Bronchial epithelial cell (primary cell): Measurements from ENCODE around the gene SGCD. TPM values are rescaled to one million over a fixed set of nuclear protein-coding genes. Genes with fewer than 3 reads are reported as not detected.

Experiments used
- DNase-seq: peaks from one replicate; pipeline ENCODE4 v3.0.0-alpha.2; 2010; ENCODE audit warnings: low read depth
- FAIRE-seq: peaks from 2 replicates; lab custom pipeline; 2011; peaks lifted over from hg19 to GRCh38; lab: Jason Lieb, UNC
- H3K27me3 ChIP-seq: 2 replicates; pipeline ENCODE4 v1.5.1; 2011; ENCODE audit warnings: low read length; ENCODE audit not compliant: control insufficient read depth, insufficient read depth
- H3K36me3 ChIP-seq: 2 replicates; pipeline ENCODE4 v1.5.1; 2011; ENCODE audit warnings: low read length; ENCODE audit not compliant: control insufficient read depth, insufficient read depth
- H3K4me3 ChIP-seq: 2 replicates; pipeline ENCODE4 v1.5.1; 2011; ENCODE audit warnings: mild to moderate bottlenecking, low read depth, low read length, control low read depth
- CTCF ChIP-seq: IDR thresholded peaks from 2 replicates; pipeline ENCODE4 v1.5.1; 2011; ENCODE audit warnings: mild to moderate bottlenecking, moderate library complexity, low read length, control low read depth, inconsistent platforms; ENCODE audit not compliant: insufficient read depth, severe bottlenecking
- total RNA-seq: library from RNA; depleted of rRNA; stranded (reverse); fragments of >200 nt; gene quantifications from 2 replicates; pipeline ENCODE4 v1.2.1, GENCODE V29; 2014

Gene SGCD
- total RNA-seq, 1 donor from 2014 or later: under 0.01 TPM

- DNase-seq: no peak
- FAIRE-seq: no peak
Observed at GRCh38 chr5:156628421-156628820, 301.5 kb downstream of the SGCD start.

GRCh38 chr5:156631005-156631404 lies 304.0 kb downstream of the SGCD start:
- FAIRE-seq (no peak), DNase-seq (no peak)
- Histone ChIP-seq H3K4me3 (no peak overlapping the region), H3K27me3 (no peaks in the 10 kb centered on the region), H3K36me3 (no peaks in the 10 kb centered on the region)
- no peak for TF ChIP-seq CTCF

More at GRCh38 chr5:156628421-156628820, 301.5 kb downstream of the SGCD start:
- Histone ChIP-seq H3K27me3 (no peaks in the 10 kb centered on the region), H3K4me3 (no peak overlapping the region), H3K36me3 (no peaks in the 10 kb centered on the region)
- no peak for TF ChIP-seq CTCF

- TF ChIP-seq CTCF: no peak
- Histone ChIP-seq H3K4me3 (no peak overlapping the region), H3K27me3 (no peaks in the 10 kb centered on the region), H3K36me3 (no peaks in the 10 kb centered on the region)
- FAIRE-seq (no peak), DNase-seq (no peak)
Observed at GRCh38 chr5:156634301-156634700, 307.3 kb downstream of the SGCD start.

- Histone ChIP-seq H3K4me3 (no peak overlapping the region), H3K27me3 (no peaks in the 10 kb centered on the region), H3K36me3 (no peaks in the 10 kb centered on the region)
- FAIRE-seq (no peak), DNase-seq (no peak)
- TF ChIP-seq CTCF: no peak
Observed at GRCh38 chr5:156640691-156641241, 313.8 kb downstream of the SGCD start.

- DNase-seq (no peak), FAIRE-seq (no peak)
- TF ChIP-seq CTCF: no peak
- Histone ChIP-seq H3K36me3 (no peaks in the 10 kb centered on the region), H3K4me3 (no peak overlapping the region), H3K27me3 (no peaks in the 10 kb centered on the region)
Observed at GRCh38 chr5:156641686-156642085, 314.7 kb downstream of the SGCD start.

GRCh38 chr5:156647034-156647451 lies 320.1 kb downstream of the SGCD start:
- TF ChIP-seq CTCF: no peak
- DNase-seq (no peak), FAIRE-seq (no peak)
- Histone ChIP-seq H3K27me3 (no peaks in the 10 kb centered on the region), H3K36me3 (no peaks in the 10 kb centered on the region), H3K4me3 (no peak overlapping the region)
